ENCODE data around the gene ABHD2. TPM values are rescaled to one million over a fixed set of nuclear protein-coding genes. Genes with fewer than 3 reads are reported as not detected.
"Not testable (repeated sequence)": the region's sequence is repeated elsewhere in the genome, so short reads cannot be mapped to it uniquely, and the experiment has no call there.

The ABHD2 gene
- total RNA-seq, 5 donors from 2014 or later (not counting 1 experiment from before 2014, with no cell fraction given): 52.5 to 70.8 (median 58.5) TPM

DNA sequence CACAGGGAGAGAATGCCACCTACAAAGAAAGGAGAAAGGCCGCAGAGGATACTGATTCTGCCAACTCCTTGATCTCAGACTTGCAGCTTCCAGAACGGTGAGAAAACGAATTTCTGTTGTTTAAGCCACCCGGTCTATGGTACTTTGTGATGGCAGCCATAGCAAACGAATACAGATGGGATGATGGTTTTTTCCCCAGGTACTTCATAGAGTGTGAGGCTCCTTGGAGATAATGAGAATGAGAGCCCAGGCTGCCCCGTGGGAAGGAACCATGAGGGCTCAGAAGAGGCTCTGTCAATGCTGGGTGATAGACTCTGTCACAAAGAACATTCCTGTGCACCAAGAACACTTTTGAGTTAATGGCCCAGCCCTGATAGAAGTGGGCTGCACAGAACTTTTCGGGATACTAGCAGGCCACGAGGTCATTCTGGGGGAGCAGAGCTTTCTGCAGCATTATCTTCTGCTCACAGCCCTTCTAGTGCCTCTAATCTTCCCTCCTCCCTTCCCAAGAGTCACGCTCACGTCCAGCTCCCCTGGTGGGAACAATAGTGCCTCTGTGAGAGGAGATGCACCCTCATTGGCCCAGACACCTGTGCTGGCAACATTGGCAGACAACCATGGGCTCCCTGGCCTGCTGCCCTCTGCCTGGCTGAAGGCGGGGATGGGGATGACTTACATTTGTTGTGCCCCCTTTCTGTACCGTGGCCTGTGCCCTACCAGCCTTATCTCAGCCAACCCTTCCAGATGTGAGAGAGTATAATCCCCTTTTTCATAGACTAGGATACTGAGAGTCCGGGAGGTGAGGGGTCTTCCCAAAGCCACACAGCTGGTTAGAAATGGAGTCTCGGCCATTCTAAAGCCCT lies 138.3 kb downstream of the ABHD2 start:
- Mint-ChIP-seq H3K27ac (no peak overlapping the region), H3K36me3 (no peaks in the 10 kb centered on the region), H3K4me3 (no peak overlapping the region), H3K27me3 (peaks cover 5 to 12% of the 10 kb centered on the region in 2 donors), H3K9me3 (no peaks in the 10 kb centered on the region), H3K4me1 (no peaks in the 10 kb centered on the region)
- no peak for ATAC-seq (replicated peaks in 1 of 4)
- no peak for DNase-seq
- Histone ChIP-seq H3K36me3 (ENCODE audit: control insufficient read depth in 2 of 2, extremely low read depth in 1 of 2, insufficient read depth in 1 of 2, low read length in 1 of 2) (no peaks in the 10 kb centered on the region), H3K27ac (ENCODE audit: low read length) (no peak overlapping the region), H3K4me1 (ENCODE audit: control insufficient read depth in 1 of 2, extremely low read depth in 1 of 2, insufficient read depth in 2 of 2, low read length in 2 of 2) (no peaks in the 10 kb centered on the region), H3K27me3 (replicated peaks in 1 of 2; ENCODE audit: control insufficient read depth in 2 of 2, extremely low read depth in 1 of 2, insufficient read depth in 2 of 2, low read length in 1 of 2) (peaks cover 0 to 19% of the 10 kb centered on the region in 2 experiments), H3K9me3 (no peaks in the 10 kb centered on the region), H3K4me3 (ENCODE audit: control insufficient read depth in 1 of 2, extremely low read depth in 1 of 2, low read length in 1 of 2) (no peak overlapping the region)
- 83% methylated on average over 10 of the region's 14 CpGs for WGBS (ENCODE audit: insufficient coverage)
- ChIA-PET POLR2A (no interaction called here), CTCF (interaction anchor here in 1 of 2 donors (0.6 kb wide), 1 partner anchor 194 kb away, joined by 4 read pairs; no protein-coding TSS in a partner anchor)

GRCh38 chr15:89227425-89227824 lies 139.2 kb downstream of the ABHD2 start:
- Mint-ChIP-seq H3K27ac (no peak overlapping the region), H3K27me3 (peaks cover 12 to 13% of the 10 kb centered on the region in 2 donors), H3K4me1 (no peaks in the 10 kb centered on the region), H3K9me3 (no peaks in the 10 kb centered on the region), H3K4me3 (no peak overlapping the region), H3K36me3 (no peaks in the 10 kb centered on the region)
- ChIA-PET CTCF (interaction anchor here in 1 of 2 donors (0.6 kb wide), 1 partner anchor 194 kb away, joined by 4 read pairs; no protein-coding TSS in a partner anchor), POLR2A (no interaction called here)
- Histone ChIP-seq H3K4me1 (ENCODE audit: control insufficient read depth in 1 of 2, extremely low read depth in 1 of 2, insufficient read depth in 2 of 2, low read length in 2 of 2) (no peaks in the 10 kb centered on the region), H3K27ac (ENCODE audit: low read length) (no peak overlapping the region), H3K4me3 (ENCODE audit: control insufficient read depth in 1 of 2, extremely low read depth in 1 of 2, low read length in 1 of 2) (no peak overlapping the region), H3K9me3 (no peaks in the 10 kb centered on the region), H3K36me3 (ENCODE audit: control insufficient read depth in 2 of 2, extremely low read depth in 1 of 2, insufficient read depth in 1 of 2, low read length in 1 of 2) (no peaks in the 10 kb centered on the region), H3K27me3 (replicated peaks in 1 of 2; ENCODE audit: control insufficient read depth in 2 of 2, extremely low read depth in 1 of 2, insufficient read depth in 2 of 2, low read length in 1 of 2) (peaks cover 0 to 14% of the 10 kb centered on the region in 2 experiments)
- no peak for ATAC-seq (replicated peaks in 1 of 4)
- DNase-seq: no peak
- 87% methylated on average over 3 of the region's 7 CpGs for WGBS (ENCODE audit: insufficient coverage)

GRCh38 chr15:89230277-89230676 lies 142.0 kb downstream of the ABHD2 start:
- DNase-seq (no peak), ATAC-seq (replicated peaks in 1 of 4) (no peak)
- H3K9me3 ChIP-seq: no peaks in the 10 kb centered on the region
- H3K4me1 ChIP-seq (ENCODE audit: control insufficient read depth in 1 of 2, extremely low read depth in 1 of 2, insufficient read depth in 2 of 2, low read length in 2 of 2): no peaks in the 10 kb centered on the region
- Mint-ChIP-seq H3K9me3 (no peaks in the 10 kb centered on the region), H3K4me3 (no peak overlapping the region), H3K4me1 (no peaks in the 10 kb centered on the region), H3K27ac (no peak overlapping the region), H3K27me3 (peaks cover 13 to 17% of the 10 kb centered on the region in 2 donors), H3K36me3 (no peaks in the 10 kb centered on the region)
- WGBS (ENCODE audit: insufficient coverage): 78% methylated on average over 1 of the region's 5 CpGs
- ChIA-PET POLR2A (interaction anchor here in 1 of 2 donors (0.6 kb wide), 1 partner anchor 462 kb away, joined by 4 read pairs; no protein-coding TSS in a partner anchor), CTCF (no interaction called here)
- H3K4me3 ChIP-seq (ENCODE audit: control insufficient read depth in 1 of 2, extremely low read depth in 1 of 2, low read length in 1 of 2): no peak overlapping the region
- H3K36me3 ChIP-seq (ENCODE audit: control insufficient read depth in 2 of 2, extremely low read depth in 1 of 2, insufficient read depth in 1 of 2, low read length in 1 of 2): no peaks in the 10 kb centered on the region
- peaks cover 0 to 10% of the 10 kb centered on the region in 2 experiments for H3K27me3 ChIP-seq (replicated peaks in 1 of 2; ENCODE audit: control insufficient read depth in 2 of 2, extremely low read depth in 1 of 2, insufficient read depth in 2 of 2, low read length in 1 of 2)
- no peak overlapping the region for H3K27ac ChIP-seq (ENCODE audit: low read length)

GRCh38 chr15:89231832-89232231 lies 143.6 kb downstream of the ABHD2 start:
- H3K9me3 Mint-ChIP-seq: no peaks in the 10 kb centered on the region
- H3K36me3 Mint-ChIP-seq: no peaks in the 10 kb centered on the region
- no peak overlapping the region for H3K27ac ChIP-seq (ENCODE audit: low read length)
- ChIA-PET POLR2A (no interaction called here), CTCF (no interaction called here)
- no peaks in the 10 kb centered on the region for H3K4me1 Mint-ChIP-seq
- peaks cover 0 to 8% of the 10 kb centered on the region in 2 experiments for H3K27me3 ChIP-seq (replicated peaks in 1 of 2; ENCODE audit: control insufficient read depth in 2 of 2, extremely low read depth in 1 of 2, insufficient read depth in 2 of 2, low read length in 1 of 2)
- H3K4me1 ChIP-seq (ENCODE audit: control insufficient read depth in 1 of 2, extremely low read depth in 1 of 2, insufficient read depth in 2 of 2, low read length in 2 of 2): no peaks in the 10 kb centered on the region
- H3K4me3 Mint-ChIP-seq: no peak overlapping the region
- H3K27me3 Mint-ChIP-seq: peaks cover 15 to 17% of the 10 kb centered on the region in 2 donors
- DNase-seq (no peak), ATAC-seq (replicated peaks in 1 of 4) (no peak)
- no peak overlapping the region for H3K4me3 ChIP-seq (ENCODE audit: control insufficient read depth in 1 of 2, extremely low read depth in 1 of 2, low read length in 1 of 2)
- no peaks in the 10 kb centered on the region for H3K9me3 ChIP-seq
- H3K27ac Mint-ChIP-seq: no peak overlapping the region
- H3K36me3 ChIP-seq (ENCODE audit: control insufficient read depth in 2 of 2, extremely low read depth in 1 of 2, insufficient read depth in 1 of 2, low read length in 1 of 2): no peaks in the 10 kb centered on the region

GRCh38 chr15:89239883-89240810 lies 151.9 kb downstream of the ABHD2 start:
- not testable (repeated sequence) for H3K9me3 Mint-ChIP-seq

DNA sequence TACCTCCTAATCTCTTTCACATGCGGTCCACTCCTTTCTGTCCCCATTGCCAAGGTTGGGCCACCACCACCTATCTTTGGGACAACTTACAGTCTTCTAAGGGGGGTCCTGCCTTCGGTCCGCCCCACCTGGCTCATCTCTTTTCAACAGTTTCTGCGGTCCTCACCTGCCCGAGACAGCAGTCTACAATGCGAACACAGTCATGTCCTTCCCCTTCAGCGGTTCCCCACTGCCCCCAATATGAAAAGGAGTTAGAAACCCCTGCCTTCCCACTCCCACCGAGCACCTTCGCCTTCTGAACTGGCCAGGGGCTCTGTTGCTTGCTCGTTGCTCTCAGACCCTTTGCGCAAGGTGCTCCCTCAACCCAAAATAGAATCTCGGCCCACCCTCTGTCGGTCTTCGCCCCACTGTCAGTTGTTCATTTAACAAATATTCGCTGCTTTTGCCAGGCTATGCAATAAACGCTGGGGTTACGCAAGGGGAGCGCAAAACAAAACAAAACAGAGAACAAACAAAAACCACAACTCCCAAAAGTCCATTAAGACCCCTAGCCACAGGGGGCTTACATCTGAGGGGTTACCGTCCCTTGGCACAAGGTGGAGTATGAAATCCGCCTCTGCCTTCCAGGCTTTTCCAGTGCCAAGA lies 154.9 kb downstream of the ABHD2 start:
- Mint-ChIP-seq H3K27ac (peak overlapping the region; percentile 75 to 77), H3K4me3 (peak overlapping the region; percentile 89 to 95 (median 92)), H3K4me1 (peaks cover 25 to 35% (median 27%) of the 10 kb centered on the region in 3 donors), H3K27me3 (no peaks in the 10 kb centered on the region), H3K36me3 (peaks cover 5% of the 10 kb centered on the region), H3K9me3 (no peaks in the 10 kb centered on the region)
- Histone ChIP-seq H3K36me3 (ENCODE audit: control insufficient read depth in 2 of 2, extremely low read depth in 1 of 2, insufficient read depth in 1 of 2, low read length in 1 of 2) (no peaks in the 10 kb centered on the region), H3K4me3 (ENCODE audit: control insufficient read depth in 1 of 2, extremely low read depth in 1 of 2, low read length in 1 of 2) (peak overlapping the region; percentile 68 to 92), H3K9me3 (no peaks in the 10 kb centered on the region), H3K4me1 (ENCODE audit: control insufficient read depth in 1 of 2, extremely low read depth in 1 of 2, insufficient read depth in 2 of 2, low read length in 2 of 2) (peaks cover 4 to 16% of the 10 kb centered on the region in 2 experiments), H3K27me3 (replicated peaks in 1 of 2; ENCODE audit: control insufficient read depth in 2 of 2, extremely low read depth in 1 of 2, insufficient read depth in 2 of 2, low read length in 1 of 2) (no peaks in the 10 kb centered on the region), H3K27ac (ENCODE audit: low read length) (no peak overlapping the region)
- 50% methylated on average over 20 of the region's 20 CpGs for WGBS (ENCODE audit: insufficient coverage)
- ChIA-PET CTCF (interaction anchor here in 1 of 2 donors (0.7 to 2.6 kb wide), 2 partner anchors 36 to 584 kb away, joined by 3 to 8 read pairs; no protein-coding TSS in a partner anchor), POLR2A (no interaction called here)
- ATAC-seq (replicated peaks in 1 of 4) (peak in 2 of 4 experiments; percentile 1 to 4), DNase-seq (peak in 1 of 35 experiments; percentile 3)

More at GRCh38 chr15:89239883-89240810, 151.9 kb downstream of the ABHD2 start:
- 94% methylated on average over 4 of the region's 12 CpGs for WGBS (ENCODE audit: insufficient coverage)
- H3K27me3 ChIP-seq (replicated peaks in 1 of 2; ENCODE audit: control insufficient read depth in 2 of 2, extremely low read depth in 1 of 2, insufficient read depth in 2 of 2, low read length in 1 of 2); H3K27ac Mint-ChIP-seq; H3K27me3 Mint-ChIP-seq; H3K27ac ChIP-seq (ENCODE audit: low read length); H3K4me3 ChIP-seq (ENCODE audit: control insufficient read depth in 1 of 2, extremely low read depth in 1 of 2, low read length in 1 of 2); H3K4me3 Mint-ChIP-seq; H3K36me3 ChIP-seq (ENCODE audit: control insufficient read depth in 2 of 2, extremely low read depth in 1 of 2, insufficient read depth in 1 of 2, low read length in 1 of 2); H3K36me3 Mint-ChIP-seq; DNase-seq; CTCF ChIA-PET; ATAC-seq (replicated peaks in 1 of 4); H3K9me3 ChIP-seq; POLR2A ChIA-PET: not testable (repeated sequence)
- H3K4me1 Mint-ChIP-seq: peaks cover 19 to 22% (median 22%) of the 10 kb centered on the region in 3 donors
- H3K4me1 ChIP-seq (ENCODE audit: control insufficient read depth in 1 of 2, extremely low read depth in 1 of 2, insufficient read depth in 2 of 2, low read length in 2 of 2): peaks cover 4 to 16% of the 10 kb centered on the region in 2 experiments
